ENCODE data around the gene NR2E1. TPM values are rescaled to one million over a fixed set of nuclear protein-coding genes. Genes with fewer than 3 reads are reported as not detected.
A peak's percentile ranks its signal among the peaks of the same experiment; 100 is the strongest.

Gene NR2E1
- not detected for total RNA-seq

DNA sequence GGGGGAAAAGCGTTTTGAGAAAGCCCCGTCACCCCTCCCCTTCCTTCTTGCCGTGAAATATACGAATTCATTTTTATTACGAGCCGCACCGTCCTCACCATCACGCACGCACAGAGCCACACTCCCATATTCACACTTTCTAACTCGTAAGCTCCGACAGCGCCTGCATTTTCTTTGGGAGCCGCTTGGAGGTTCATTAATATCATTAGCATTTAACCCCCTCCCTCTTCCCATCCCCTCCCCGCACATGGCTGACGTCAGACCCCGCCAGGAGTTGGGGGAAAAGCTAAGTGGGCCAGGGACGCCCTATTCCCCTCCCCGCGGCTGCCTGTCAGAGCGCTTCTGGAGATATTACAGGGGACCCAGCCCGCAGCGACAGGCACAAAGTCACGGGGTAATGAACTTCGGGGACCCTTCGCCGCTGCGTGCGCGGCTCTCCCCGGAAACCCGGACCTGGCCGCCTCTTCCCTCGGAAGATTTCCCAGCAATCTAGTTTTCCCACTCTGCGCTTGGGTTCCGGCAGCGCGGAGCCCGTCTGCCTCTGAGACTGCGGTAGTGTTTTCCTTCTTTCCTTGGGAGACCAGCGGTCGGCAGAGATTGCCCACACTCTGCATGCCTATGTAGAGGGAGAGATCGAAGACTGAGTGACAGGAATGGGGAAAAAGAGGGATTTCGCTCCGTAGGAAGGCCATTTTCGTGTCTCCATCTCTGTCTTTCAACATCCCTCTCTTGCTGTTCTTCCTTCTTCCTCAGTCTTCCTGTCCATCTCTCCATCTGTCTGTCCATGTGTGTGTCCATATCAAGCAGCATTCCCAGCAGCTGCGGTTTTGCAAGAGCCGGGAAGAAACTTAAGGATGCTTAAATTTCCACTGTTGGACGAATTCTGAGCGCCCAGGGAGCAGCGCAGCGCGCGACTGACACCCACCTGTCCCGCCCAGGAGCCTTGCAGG lies at the start of gene NR2E1:
Gene NR2E1, plus strand, starts transcription at position 309 of the 950 bp plus-strand sequence. CDS start 744 bp downstream, outside the sequence.
- no peaks in the 10 kb centered on the region for H3K9me3 Mint-ChIP-seq
- peak within 1 kb of the TSS in 1 of 2 donors; percentile 95 for H3K27ac Mint-ChIP-seq
- H3K36me3 Mint-ChIP-seq: peaks cover 0 to 14% of the 10 kb centered on the region in 2 donors
- peak in 1 of 2 donors; percentile 17 for DNase-seq (ENCODE audit: low spot score in 2 of 2)
- no peak for ATAC-seq

DNA sequence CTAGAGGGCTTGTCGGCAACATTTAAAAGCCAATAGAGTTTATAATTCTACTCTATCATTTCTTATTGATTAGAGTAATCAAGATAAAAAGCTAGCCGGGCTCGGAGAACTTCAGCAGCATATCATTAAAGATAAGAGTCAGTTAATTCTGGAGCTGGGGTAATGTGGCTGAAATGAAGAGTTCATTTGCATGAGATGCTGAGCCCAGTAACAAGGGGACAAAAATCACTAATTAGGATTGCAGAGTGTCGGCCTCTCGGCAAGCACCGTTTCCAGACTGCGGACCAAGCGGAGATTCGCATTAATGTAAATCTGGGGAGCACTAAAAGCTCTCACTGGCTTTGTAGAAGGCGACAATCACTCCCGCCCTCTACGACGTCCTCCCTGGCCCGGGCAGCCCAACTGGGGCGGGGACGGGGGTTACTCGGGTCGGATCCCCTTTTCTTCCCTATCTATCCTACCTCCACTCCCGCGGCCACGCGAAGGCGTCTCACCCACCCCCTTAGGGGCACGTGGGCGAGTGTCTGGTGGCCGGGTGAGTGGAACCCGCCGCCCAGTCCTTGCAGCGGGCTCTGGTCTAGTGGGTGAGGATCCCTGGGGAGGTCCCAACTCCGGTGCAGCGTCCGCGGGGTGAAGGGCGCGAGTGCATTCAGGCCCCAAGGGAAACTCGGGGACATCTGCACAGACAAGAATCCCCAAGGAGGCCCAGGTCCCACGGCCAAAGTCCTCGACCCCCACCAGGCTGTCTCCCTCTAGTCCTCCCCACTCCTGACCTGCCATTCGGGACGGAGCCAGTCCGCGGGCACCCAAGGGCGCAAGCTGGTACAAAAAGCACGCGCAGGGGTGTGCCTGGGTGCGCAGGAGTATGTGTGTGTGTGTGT lies 49.0 kb upstream of the NR2E1 start:
- peaks cover 10 to 17% of the 10 kb centered on the region in 2 donors for H3K36me3 Mint-ChIP-seq
- no peak overlapping the region for H3K27ac Mint-ChIP-seq
- H3K9me3 Mint-ChIP-seq: no peaks in the 10 kb centered on the region
- DNase-seq (ENCODE audit: low spot score in 2 of 2): peak in 1 of 2 donors; percentile 17
- ATAC-seq: no peak

- H3K27ac Mint-ChIP-seq: no peak overlapping the region
- no peaks in the 10 kb centered on the region for H3K9me3 Mint-ChIP-seq
- peak in 1 of 2 donors; percentile 30 for DNase-seq (ENCODE audit: low spot score in 2 of 2)
- peaks cover 10 to 22% of the 10 kb centered on the region in 2 donors for H3K36me3 Mint-ChIP-seq
- peak; percentile 37 to 60 for ATAC-seq
These were observed 48.1 kb upstream of the NR2E1 start for GRCh38 chr6:108117427-108118358.

GRCh38 chr6:108118359-108118724 lies 47.5 kb upstream of the NR2E1 start:
- Mint-ChIP-seq H3K36me3 (peaks cover 10 to 22% of the 10 kb centered on the region in 2 donors), H3K9me3 (no peaks in the 10 kb centered on the region), H3K27ac (no peak overlapping the region)
- ATAC-seq (no peak), DNase-seq (ENCODE audit: low spot score in 2 of 2) (no peak)

DNA sequence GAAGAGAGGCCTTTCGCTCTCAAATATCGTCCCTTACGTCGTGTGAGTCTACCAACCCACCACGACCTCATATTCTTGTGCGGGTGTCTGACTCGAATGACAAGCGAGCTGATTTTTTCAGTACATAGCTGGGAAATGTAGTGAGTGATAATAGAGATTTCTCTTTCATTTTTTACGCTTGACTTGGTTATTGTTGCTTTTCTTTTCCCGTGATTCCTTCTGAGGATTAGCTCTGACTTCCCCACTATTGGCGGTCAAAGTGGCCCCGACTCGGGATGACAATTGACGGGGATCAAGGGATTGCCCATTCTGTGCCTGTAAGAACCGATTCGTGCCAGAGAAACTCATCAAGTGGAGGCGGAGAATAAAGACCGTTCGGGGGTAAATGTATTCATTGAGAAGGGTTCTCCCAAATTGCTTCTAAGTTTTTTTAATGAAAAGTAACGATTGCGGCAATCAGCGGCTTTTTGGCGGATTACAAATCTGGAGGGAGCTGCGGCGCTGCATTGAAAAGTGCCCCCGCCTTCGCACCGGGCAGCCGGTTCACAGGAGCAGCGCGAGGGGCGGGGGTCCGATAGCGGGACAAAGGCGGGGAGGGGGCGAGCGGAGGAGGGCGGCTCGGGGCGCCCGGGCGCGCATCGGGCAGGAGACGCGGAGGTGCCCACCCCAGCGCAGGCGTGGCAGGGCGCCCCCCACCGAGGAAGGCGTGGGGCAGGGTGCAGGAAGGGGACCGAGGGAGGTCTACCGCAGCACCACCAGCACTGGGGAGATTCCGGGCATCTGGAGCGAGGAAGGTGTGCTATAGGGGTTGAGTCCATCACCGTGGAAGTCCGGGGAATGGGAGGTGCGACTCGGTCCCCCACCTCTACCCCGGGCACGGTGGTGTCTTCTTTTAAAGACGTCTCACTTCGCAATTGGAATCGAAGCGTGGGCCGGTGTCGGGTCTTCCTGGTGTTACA lies 46.7 kb upstream of the NR2E1 start:
- DNase-seq (ENCODE audit: low spot score in 2 of 2) (peak in 1 of 2 donors; percentile 13), ATAC-seq (peak in 1 of 2 donors; percentile 12)
- Mint-ChIP-seq H3K9me3 (no peaks in the 10 kb centered on the region), H3K36me3 (peaks cover 10 to 22% of the 10 kb centered on the region in 2 donors), H3K27ac (no peak overlapping the region)

GRCh38 chr6:108119769-108120141 lies 46.1 kb upstream of the NR2E1 start:
- no peak for ATAC-seq
- Mint-ChIP-seq H3K27ac (no peak overlapping the region), H3K36me3 (peaks cover 9 to 22% of the 10 kb centered on the region in 2 donors), H3K9me3 (no peaks in the 10 kb centered on the region)
- DNase-seq (ENCODE audit: low spot score in 2 of 2): no peak

GRCh38 chr6:108120311-108120710 lies 45.5 kb upstream of the NR2E1 start:
- no peak for ATAC-seq
- H3K9me3 Mint-ChIP-seq: no peaks in the 10 kb centered on the region
- peaks cover 6 to 22% of the 10 kb centered on the region in 2 donors for H3K36me3 Mint-ChIP-seq
- H3K27ac Mint-ChIP-seq: no peak overlapping the region
- no peak for DNase-seq (ENCODE audit: low spot score in 2 of 2)

DNA sequence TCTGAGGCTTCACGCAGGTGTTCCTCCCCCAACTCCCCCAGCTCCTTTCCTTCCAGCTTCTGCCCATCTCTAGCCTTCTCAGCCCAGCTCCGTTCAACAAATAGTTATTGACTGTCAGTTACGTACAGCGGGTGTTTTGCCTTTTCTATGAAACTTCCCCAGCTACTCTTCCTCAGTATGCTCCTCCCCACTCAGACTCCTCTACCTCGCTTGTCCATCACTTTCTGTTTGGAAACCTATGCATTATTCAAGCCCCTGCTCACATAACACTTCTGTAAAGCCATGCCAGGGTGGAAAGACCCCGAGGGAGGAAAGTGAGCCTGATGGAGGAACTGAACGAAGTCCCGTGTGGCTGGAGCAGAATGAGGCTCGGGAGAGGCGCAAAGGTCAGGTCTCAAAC lies 44.2 kb upstream of the NR2E1 start:
- Mint-ChIP-seq H3K36me3 (peaks cover 6 to 22% of the 10 kb centered on the region in 2 donors), H3K27ac (no peak overlapping the region), H3K9me3 (no peaks in the 10 kb centered on the region)
- ATAC-seq (no peak), DNase-seq (ENCODE audit: low spot score in 2 of 2) (no peak)

- ATAC-seq: no peak
- Mint-ChIP-seq H3K27ac (no peak overlapping the region), H3K36me3 (peaks cover 6 to 16% of the 10 kb centered on the region in 2 donors)
These were observed 42.3 kb upstream of the NR2E1 start for GRCh38 chr6:108123481-108123929.

GRCh38 chr6:108123946-108124345 lies 41.9 kb upstream of the NR2E1 start:
- peaks cover 2 to 13% of the 10 kb centered on the region in 2 donors for H3K36me3 Mint-ChIP-seq
- DNase-seq (ENCODE audit: low spot score in 2 of 2) (no peak), ATAC-seq (no peak)
- H3K27ac Mint-ChIP-seq: no peak overlapping the region
- H3K9me3 Mint-ChIP-seq: no peaks in the 10 kb centered on the region

More at GRCh38 chr6:108123481-108123929, 42.3 kb upstream of the NR2E1 start:
- no peaks in the 10 kb centered on the region for H3K9me3 Mint-ChIP-seq
- DNase-seq (ENCODE audit: low spot score in 2 of 2): no peak

DNA sequence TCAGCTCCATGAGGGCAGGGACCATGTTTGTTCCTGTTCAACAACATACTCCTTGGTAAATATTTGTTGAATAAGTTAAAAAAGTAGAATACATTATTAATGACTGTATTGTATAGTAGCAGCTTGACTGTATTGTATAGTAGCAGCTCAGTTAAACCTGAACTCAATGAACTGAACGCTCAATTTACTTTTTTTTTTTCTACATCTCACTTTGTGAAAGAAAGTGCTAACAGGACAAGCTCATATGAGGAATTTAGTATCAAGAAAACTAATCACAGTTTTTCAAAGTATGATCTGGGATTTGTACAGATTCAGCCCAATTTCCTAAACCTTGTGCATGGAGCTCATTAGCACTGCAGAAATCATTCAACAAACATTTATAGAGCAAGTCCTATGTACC lies 38.8 kb upstream of the NR2E1 start:
- H3K36me3 Mint-ChIP-seq: peaks cover 0 to 2% of the 10 kb centered on the region in 2 donors
- no peak for ATAC-seq
- H3K27ac Mint-ChIP-seq: no peak overlapping the region
- no peak for DNase-seq (ENCODE audit: low spot score in 2 of 2)
- H3K9me3 Mint-ChIP-seq: no peaks in the 10 kb centered on the region

DNA sequence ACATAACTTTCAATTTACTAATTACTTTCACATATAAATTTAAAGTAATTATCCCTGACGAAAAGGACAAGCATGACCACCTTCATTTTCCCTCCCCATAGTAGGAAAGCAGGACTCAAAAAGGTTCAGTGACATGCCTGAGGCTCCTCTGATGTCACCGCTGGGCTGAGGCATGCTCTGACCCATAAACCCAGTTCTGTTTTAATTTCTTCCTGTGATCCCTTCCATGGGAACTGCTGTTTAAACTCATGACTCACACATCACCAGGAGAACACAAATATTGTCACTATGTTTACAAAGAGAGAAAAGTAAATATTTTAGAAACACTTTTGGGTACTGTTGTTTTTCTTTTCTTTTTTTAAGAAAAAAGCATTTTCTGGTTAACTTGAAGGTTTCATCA lies 38.0 kb upstream of the NR2E1 start:
- DNase-seq (ENCODE audit: low spot score in 2 of 2): no peak
- no peak for ATAC-seq
- Mint-ChIP-seq H3K9me3 (no peaks in the 10 kb centered on the region), H3K27ac (no peak overlapping the region), H3K36me3 (no peaks in the 10 kb centered on the region)

- no peak for DNase-seq (ENCODE audit: low spot score in 2 of 2)
- no peak overlapping the region for H3K27ac Mint-ChIP-seq
- no peaks in the 10 kb centered on the region for H3K9me3 Mint-ChIP-seq
- no peak for ATAC-seq
- H3K36me3 Mint-ChIP-seq: peaks cover 0 to 5% of the 10 kb centered on the region in 2 donors
These were observed 35.6 kb upstream of the NR2E1 start for GRCh38 chr6:108130262-108130661.

- no peak overlapping the region for H3K27ac Mint-ChIP-seq
- no peak for DNase-seq (ENCODE audit: low spot score in 2 of 2)
- no peak for ATAC-seq
- no peaks in the 10 kb centered on the region for H3K9me3 Mint-ChIP-seq
- peaks cover 0 to 5% of the 10 kb centered on the region in 2 donors for H3K36me3 Mint-ChIP-seq
These were observed 33.0 kb upstream of the NR2E1 start for GRCh38 chr6:108132863-108133262.

- no peak overlapping the region for H3K27ac Mint-ChIP-seq
- ATAC-seq (peak; percentile 79 to 90), DNase-seq (ENCODE audit: low spot score in 2 of 2) (peak in 1 of 2 donors; percentile 26)
These were observed 32.1 kb upstream of the NR2E1 start for GRCh38 chr6:108133594-108134179.

More at GRCh38 chr6:108133594-108134179, 32.1 kb upstream of the NR2E1 start:
- H3K9me3 Mint-ChIP-seq: no peaks in the 10 kb centered on the region
- H3K36me3 Mint-ChIP-seq: peaks cover 0 to 5% of the 10 kb centered on the region in 2 donors

Data from activated naive CD4-positive, alpha-beta T cell treated with anti-CD3 and anti-CD28 coated beads, Interleukin-2, amount 50 U/mL, for 72 hours (primary cell).